Neural crest cell (in vitro differentiated cells): ENCODE measurements around the gene NR1H2. TPM values are rescaled to one million over a fixed set of nuclear protein-coding genes. Genes with fewer than 3 reads are reported as not detected.

Source experiments
- DNase-seq: peaks from one replicate; pipeline ENCODE4 v3.0.0; 2021; ENCODE audit warnings: low read depth, mixed read lengths, low spot score
- H3K27ac Mint-ChIP-seq: one replicate; pipeline ENCODE4 v1.8.0; 2021; ENCODE audit warnings: mild to moderate bottlenecking, mixed read lengths; ENCODE audit not compliant: unreplicated experiment
- H3K27me3 Mint-ChIP-seq: 2 replicates; pipeline ENCODE4 v1.8.0; 2021; ENCODE audit warnings: low read depth, mild to moderate bottlenecking, mixed read lengths
- H3K36me3 Mint-ChIP-seq: 2 replicates; pipeline ENCODE4 v1.8.0; 2021; ENCODE audit warnings: low read depth, mild to moderate bottlenecking, mixed read lengths
- H3K4me1 Mint-ChIP-seq: 2 replicates; pipeline ENCODE4 v1.8.0; 2021; ENCODE audit warnings: mixed read lengths
- H3K4me3 Mint-ChIP-seq: one replicate; pipeline ENCODE4 v1.8.0; 2021; ENCODE audit warnings: mild to moderate bottlenecking, mixed read lengths
- H3K9me3 Mint-ChIP-seq: 2 replicates; pipeline ENCODE4 v1.8.0; 2021; ENCODE audit warnings: mixed read lengths
- total RNA-seq: library from RNA; stranded (reverse); gene quantifications from 2 replicates; pipeline ENCODE4 v1.2.1, GENCODE V29; 2021
- TF ChIP-seq, protein P1 (sequence below): fragments of 200-600 bp; sonication (generic); conservative IDR thresholded peaks from 2 replicates; pipeline ENCODE4 v1.5.0; 2021; ENCODE audit warnings: antibody characterized with exemption, mild to moderate bottlenecking

Gene NR1H2
- total RNA-seq, 1 donor from 2014 or later = 22.8 TPM

DNA sequence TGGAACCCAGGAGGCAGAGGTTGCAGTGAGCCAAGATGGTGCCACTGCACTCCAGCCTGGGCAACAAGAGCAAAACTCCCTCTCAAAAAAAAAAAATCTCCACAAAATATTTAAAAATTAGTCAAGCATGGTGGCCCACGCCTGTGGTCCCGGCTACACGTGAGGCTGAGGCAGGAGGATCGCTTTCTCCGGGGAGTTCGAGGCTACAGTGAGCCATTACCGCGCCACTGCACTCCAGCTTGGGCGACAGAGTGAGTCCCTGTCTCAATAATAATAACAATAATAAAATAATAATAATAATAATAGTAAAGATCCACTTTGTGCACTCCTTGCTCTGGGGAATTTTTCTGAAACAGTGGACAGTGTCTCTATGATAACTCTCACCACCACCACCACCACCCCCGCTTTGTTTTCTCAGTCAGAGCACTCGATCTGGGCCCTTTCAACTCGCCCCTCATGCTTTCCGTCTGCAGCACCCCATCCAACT, 19.5 kb upstream of the NR1H2 start:
- peaks cover 4% of the 10 kb centered on the region for H3K4me1 Mint-ChIP-seq
- H3K9me3 Mint-ChIP-seq = peaks cover 9% of the 10 kb centered on the region
- peaks cover 5% of the 10 kb centered on the region for H3K27me3 Mint-ChIP-seq
- no peak overlapping the region for H3K4me3 Mint-ChIP-seq
- TF ChIP-seq, protein P1, sequence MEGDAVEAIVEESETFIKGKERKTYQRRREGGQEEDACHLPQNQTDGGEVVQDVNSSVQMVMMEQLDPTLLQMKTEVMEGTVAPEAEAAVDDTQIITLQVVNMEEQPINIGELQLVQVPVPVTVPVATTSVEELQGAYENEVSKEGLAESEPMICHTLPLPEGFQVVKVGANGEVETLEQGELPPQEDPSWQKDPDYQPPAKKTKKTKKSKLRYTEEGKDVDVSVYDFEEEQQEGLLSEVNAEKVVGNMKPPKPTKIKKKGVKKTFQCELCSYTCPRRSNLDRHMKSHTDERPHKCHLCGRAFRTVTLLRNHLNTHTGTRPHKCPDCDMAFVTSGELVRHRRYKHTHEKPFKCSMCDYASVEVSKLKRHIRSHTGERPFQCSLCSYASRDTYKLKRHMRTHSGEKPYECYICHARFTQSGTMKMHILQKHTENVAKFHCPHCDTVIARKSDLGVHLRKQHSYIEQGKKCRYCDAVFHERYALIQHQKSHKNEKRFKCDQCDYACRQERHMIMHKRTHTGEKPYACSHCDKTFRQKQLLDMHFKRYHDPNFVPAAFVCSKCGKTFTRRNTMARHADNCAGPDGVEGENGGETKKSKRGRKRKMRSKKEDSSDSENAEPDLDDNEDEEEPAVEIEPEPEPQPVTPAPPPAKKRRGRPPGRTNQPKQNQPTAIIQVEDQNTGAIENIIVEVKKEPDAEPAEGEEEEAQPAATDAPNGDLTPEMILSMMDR = no peak
- no peak overlapping the region for H3K27ac Mint-ChIP-seq
- peaks cover 8% of the 10 kb centered on the region for H3K36me3 Mint-ChIP-seq
- no peak for DNase-seq

DNA sequence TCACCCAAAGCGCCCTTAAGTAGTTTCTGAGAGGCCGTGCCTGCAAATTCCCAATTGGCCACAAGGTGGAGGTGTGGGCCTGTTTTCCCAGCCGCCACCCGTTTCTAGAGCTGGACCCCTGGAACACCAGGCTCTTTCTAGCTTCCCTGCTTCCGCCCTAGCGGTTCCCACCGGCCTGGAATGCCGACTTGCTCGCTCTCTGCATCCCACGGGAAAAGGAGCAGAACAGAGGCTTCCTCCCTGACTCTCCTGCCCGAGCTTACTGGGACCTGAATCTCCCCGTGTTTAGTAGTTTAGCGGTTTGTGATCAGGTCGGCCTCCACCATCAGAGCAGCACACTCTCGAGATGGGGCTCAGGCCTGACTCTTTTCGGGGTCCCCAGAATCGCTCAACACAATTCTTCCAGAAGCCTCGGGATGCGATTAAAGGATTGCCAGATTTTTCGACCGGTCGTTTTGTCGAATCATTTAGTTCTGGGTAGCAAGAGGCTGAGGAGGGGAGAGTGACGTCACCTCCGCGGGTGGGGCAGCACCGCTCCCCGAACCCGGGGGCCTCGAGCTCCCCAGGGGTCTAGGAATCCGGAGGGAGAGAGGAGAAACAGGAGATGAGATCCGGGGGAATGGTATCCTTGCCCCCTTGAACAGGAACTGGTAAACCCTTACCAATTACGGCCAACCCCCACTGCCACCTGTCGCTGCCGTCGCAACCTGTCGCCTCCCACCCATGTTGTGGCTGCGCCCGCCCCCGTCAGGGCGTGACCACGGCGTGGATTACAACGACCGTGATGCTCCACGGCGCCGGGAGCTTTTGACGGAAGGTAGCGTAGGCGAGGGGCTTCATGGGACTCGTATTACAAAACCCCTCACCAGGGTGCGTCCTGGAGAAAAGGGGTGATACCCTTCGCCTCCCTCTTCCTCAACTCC, 18.8 kb upstream of the NR1H2 start:
- peak; percentile 67 for DNase-seq
- H3K4me3 Mint-ChIP-seq = no peak overlapping the region
- peaks cover 8% of the 10 kb centered on the region for H3K36me3 Mint-ChIP-seq

DNA sequence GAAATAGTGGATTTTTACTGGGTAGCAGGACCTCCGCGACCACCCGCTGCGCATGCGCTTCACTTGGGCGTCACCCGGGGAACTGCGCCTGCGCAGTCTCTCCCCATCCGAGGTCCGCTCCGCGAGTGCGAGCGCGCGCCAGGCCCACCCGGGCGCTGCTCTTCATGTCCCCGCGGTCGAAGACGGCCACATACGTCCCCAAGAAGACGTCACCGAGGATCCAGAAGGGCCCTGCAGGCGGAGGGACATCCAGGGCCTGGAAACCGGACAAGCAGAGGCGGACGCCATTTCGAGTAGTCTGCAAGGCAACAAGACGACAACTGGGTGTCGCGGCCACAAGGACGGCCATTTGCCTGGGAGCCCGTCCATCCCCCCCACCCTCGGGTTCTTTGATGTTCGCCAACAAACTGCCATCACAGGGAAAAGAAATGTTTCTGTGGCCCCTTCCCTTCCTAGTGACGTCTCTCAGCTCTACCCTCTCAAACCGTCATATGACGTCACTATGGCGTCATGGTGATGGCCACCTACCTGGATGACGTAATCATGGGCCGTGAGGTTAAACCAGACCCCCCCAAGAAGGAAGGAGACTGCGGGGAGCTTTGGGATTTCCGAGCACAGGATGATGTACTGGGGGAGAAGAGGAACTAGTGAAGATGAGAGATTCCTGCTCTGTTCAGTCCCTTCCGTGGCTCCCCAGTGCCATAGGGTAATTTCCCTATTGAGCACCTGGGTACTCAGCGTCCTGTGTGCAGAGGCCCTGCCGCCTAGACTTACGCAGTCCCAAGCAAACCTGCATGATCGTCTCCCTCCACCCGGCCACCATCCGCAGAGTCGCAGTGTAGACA, 17.6 kb upstream of the NR1H2 start:
- Mint-ChIP-seq H3K27me3 (peaks cover 15% of the 10 kb centered on the region), H3K36me3 (peaks cover 8% of the 10 kb centered on the region), H3K4me1 (peaks cover 4% of the 10 kb centered on the region), H3K9me3 (peaks cover 9% of the 10 kb centered on the region), H3K4me3 (no peak overlapping the region), H3K27ac (no peak overlapping the region)
- DNase-seq = no peak
- TF ChIP-seq, protein P1 = no peak

More for the DNA sequence above, 18.8 kb upstream of the NR1H2 start:
- no peak overlapping the region for H3K27ac Mint-ChIP-seq
- H3K4me1 Mint-ChIP-seq = peaks cover 4% of the 10 kb centered on the region
- peaks cover 10% of the 10 kb centered on the region for H3K27me3 Mint-ChIP-seq
- peaks cover 9% of the 10 kb centered on the region for H3K9me3 Mint-ChIP-seq
- TF ChIP-seq, protein P1 = peak; percentile 83

DNA sequence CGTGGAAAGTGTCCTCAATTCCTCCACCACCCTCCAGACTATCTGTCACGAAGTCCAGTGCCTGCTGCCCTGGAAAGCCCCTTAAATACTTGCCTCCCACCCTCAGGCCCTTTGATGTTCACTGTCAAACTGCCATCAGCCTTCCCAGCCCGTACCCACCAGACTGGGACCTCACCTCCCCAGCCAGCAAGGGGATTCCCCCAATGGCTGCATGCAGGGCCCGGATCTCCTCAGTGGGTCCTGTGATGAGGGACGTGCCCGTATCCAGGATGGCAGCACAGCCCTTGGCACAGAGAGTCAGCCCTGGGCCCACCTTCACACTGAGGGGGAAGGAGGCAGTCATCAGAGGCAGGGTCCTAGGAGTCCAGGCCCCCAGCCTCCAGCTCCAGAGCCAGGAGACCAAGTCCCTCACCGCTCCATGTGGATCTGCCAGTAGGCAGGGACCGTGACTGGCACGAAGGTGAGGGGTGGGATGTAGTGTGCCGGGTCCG, 16.9 kb upstream of the NR1H2 start:
- DNase-seq = no peak
- Mint-ChIP-seq H3K4me1 (peaks cover 4% of the 10 kb centered on the region), H3K9me3 (peaks cover 9% of the 10 kb centered on the region), H3K36me3 (peaks cover 8% of the 10 kb centered on the region), H3K4me3 (no peak overlapping the region), H3K27me3 (peaks cover 15% of the 10 kb centered on the region), H3K27ac (no peak overlapping the region)
- TF ChIP-seq, protein P1 = no peak

DNA sequence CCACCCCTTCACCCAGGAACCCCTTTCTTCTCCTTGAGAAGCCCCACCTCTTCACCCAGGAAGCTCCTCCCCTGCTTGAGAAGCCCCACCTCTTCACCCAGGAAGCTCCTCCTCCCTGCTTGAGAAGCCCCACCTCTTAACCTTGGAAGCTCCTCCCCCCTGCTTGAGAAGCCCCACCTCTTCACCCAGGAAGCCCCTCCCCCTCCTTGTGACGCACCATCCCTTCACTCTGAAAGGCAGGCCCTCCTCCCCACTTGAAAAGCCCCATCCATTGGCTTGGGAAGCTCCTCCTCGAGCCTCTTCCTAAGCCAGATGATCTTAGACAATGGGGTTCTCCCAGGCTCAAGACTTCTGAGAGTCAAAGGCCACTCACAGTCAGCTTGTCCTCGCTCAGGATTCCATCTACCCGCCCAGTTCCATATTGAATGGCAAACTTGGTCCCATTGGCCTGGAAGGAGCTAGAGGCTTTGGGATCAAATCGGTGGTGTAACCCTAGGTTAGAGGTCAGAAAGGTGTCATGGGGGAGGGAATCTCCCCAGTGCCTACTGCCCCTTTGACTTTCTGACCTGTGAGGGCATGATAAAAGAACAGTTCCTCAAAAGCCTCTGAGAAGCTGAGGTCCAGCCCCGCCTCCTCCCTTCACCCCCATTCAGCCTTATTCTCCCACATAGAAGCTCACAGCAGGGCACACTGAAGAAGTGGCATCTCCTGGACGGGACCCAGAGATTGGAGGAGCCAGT, 14.8 kb upstream of the NR1H2 start:
- Mint-ChIP-seq H3K27me3 (peaks cover 15% of the 10 kb centered on the region), H3K27ac (no peak overlapping the region), H3K36me3 (peaks cover 8% of the 10 kb centered on the region), H3K4me1 (peaks cover 4% of the 10 kb centered on the region), H3K9me3 (peaks cover 9% of the 10 kb centered on the region), H3K4me3 (no peak overlapping the region)
- no peak for DNase-seq
- TF ChIP-seq, protein P1 = no peak
